GM12874 (cell line): ENCODE results near the gene MEOX2.

Source experiments
- CTCF ChIP-seq: IDR thresholded peaks from 2 replicates; pipeline ENCODE4 v1.5.1; 2011; ENCODE audit warnings: low read depth, mild to moderate bottlenecking, control low read depth, low read length, moderate library complexity; ENCODE audit not compliant: insufficient read depth

The MEOX2 gene

GRCh38 chr7:15709978-15710377, 23.5 kb upstream of the MEOX2 start:
- no peak for TF ChIP-seq CTCF

- TF ChIP-seq CTCF: no peak
Measured at GRCh38 chr7:15707570-15707969, 21.1 kb upstream of the MEOX2 start.

GRCh38 chr7:15703732-15704131, 17.2 kb upstream of the MEOX2 start:
- TF ChIP-seq CTCF: no peak

GRCh38 chr7:15692501-15693020, 6.1 kb upstream of the MEOX2 start:
- TF ChIP-seq CTCF: no peak

GRCh38 chr7:15688911-15689310, 2.4 kb upstream of the MEOX2 start:
- no peak for TF ChIP-seq CTCF

GRCh38 chr7:15688279-15688626, 1.8 kb upstream of the MEOX2 start:
- TF ChIP-seq CTCF: no peak

- no peak for TF ChIP-seq CTCF
Measured at GRCh38 chr7:15687546-15688278, 1.2 kb upstream of the MEOX2 start.
